Activated naive CD8-positive, alpha-beta T cell treated with anti-CD3 and anti-CD28 coated beads, Interleukin-2, amount 10 ng/mL, durations not matched to agents 7 days and 5 days (primary cell): Measurements from ENCODE around the gene UBXN10. TPM values are rescaled to one million over a fixed set of nuclear protein-coding genes. Genes with fewer than 3 reads are reported as not detected.
"Not testable (repeated sequence)": the region's sequence is repeated elsewhere in the genome, so short reads cannot be mapped to it uniquely, and the experiment has no call there.

Source experiments
- ATAC-seq: fragments of 150-1000 bp; cut with Tn5 transposase; one replicate; pipeline ENCODE4 v1.10.0; 2021; ENCODE audit warnings: low read depth, moderate library complexity
- POLR2A ChIA-PET: fragments of 350-600 bp; sonication (Branson Sonifier 250); formaldehyde crosslinking; loops from one replicate; lab custom pipeline; 2021; ENCODE audit warnings: antibody characterized with exemption; lab: Charles Lee
- DNase-seq: peaks from one replicate; pipeline ENCODE4 v3.0.0; 2021
- H3K27ac Mint-ChIP-seq: one replicate; pipeline ENCODE4 v1.8.0; 2022; ENCODE audit warnings: mild to moderate bottlenecking, mixed read lengths
- H3K27me3 Mint-ChIP-seq: one replicate; pipeline ENCODE4 v1.8.0; 2022; ENCODE audit warnings: mild to moderate bottlenecking, moderate library complexity, mixed read lengths
- H3K36me3 Mint-ChIP-seq: one replicate; pipeline ENCODE4 v1.8.0; 2021; ENCODE audit warnings: mild to moderate bottlenecking, mixed read lengths
- H3K4me1 Mint-ChIP-seq: one replicate; pipeline ENCODE4 v1.8.0; 2021; ENCODE audit warnings: mixed read lengths
- H3K4me3 Mint-ChIP-seq: one replicate; pipeline ENCODE4 v1.8.0; 2022; ENCODE audit warnings: mild to moderate bottlenecking, moderate library complexity, mixed read lengths
- H3K9me3 Mint-ChIP-seq: one replicate; pipeline ENCODE4 v1.8.0; 2021; ENCODE audit warnings: mixed read lengths
- total RNA-seq, 2 experiments: library from RNA; stranded (reverse); gene quantifications; one replicate each; pipeline ENCODE4 v1.2.3, GENCODE V29; 2021

The UBXN10 gene
- total RNA-seq, 2 experiments from 2014 or later: 0.23 to 0.28 TPM

- no peak overlapping the region for H3K4me3 Mint-ChIP-seq
- no peak for DNase-seq
- ATAC-seq: no peak
- H3K27ac Mint-ChIP-seq: no peak overlapping the region
- H3K9me3 Mint-ChIP-seq: no peaks in the 10 kb centered on the region
- POLR2A ChIA-PET: no interaction called here
- H3K4me1 Mint-ChIP-seq: peaks cover 3% of the 10 kb centered on the region
- H3K36me3 Mint-ChIP-seq: no peaks in the 10 kb centered on the region
- peaks cover 43% of the 10 kb centered on the region for H3K27me3 Mint-ChIP-seq
Measured at GRCh38 chr1:20212085-20212684, 26.3 kb downstream of the UBXN10 start.

GRCh38 chr1:20212685-20213331, 26.9 kb downstream of the UBXN10 start:
- POLR2A ChIA-PET: no interaction called here
- Mint-ChIP-seq H3K4me1 (peaks cover 3% of the 10 kb centered on the region), H3K27ac (no peak overlapping the region), H3K36me3 (no peaks in the 10 kb centered on the region), H3K27me3 (peaks cover 45% of the 10 kb centered on the region), H3K9me3 (no peaks in the 10 kb centered on the region), H3K4me3 (peak overlapping the region; percentile 45)
- DNase-seq (peak; percentile 65), ATAC-seq (peak; percentile 57)

GRCh38 chr1:20215716-20216115, 29.8 kb downstream of the UBXN10 start:
- H3K4me1 Mint-ChIP-seq: peaks cover 3% of the 10 kb centered on the region
- POLR2A ChIA-PET: no interaction called here
- peaks cover 43% of the 10 kb centered on the region for H3K27me3 Mint-ChIP-seq

GRCh38 chr1:20216574-20216973, 30.7 kb downstream of the UBXN10 start:
- peaks cover 3% of the 10 kb centered on the region for H3K4me1 Mint-ChIP-seq
- POLR2A ChIA-PET: interaction anchor here (0.6 to 0.7 kb wide), 2 partner anchors 126 to 332 kb away, joined by 3 to 5 read pairs; no protein-coding TSS in a partner anchor
- no peak overlapping the region for H3K4me3 Mint-ChIP-seq
- ATAC-seq (peak; percentile 54), DNase-seq (no peak)
- peaks cover 39% of the 10 kb centered on the region for H3K27me3 Mint-ChIP-seq
- H3K9me3 Mint-ChIP-seq: no peaks in the 10 kb centered on the region
- no peak overlapping the region for H3K27ac Mint-ChIP-seq
- H3K36me3 Mint-ChIP-seq: no peaks in the 10 kb centered on the region

More at GRCh38 chr1:20215716-20216115, 29.8 kb downstream of the UBXN10 start:
- ATAC-seq (no peak), DNase-seq (no peak)
- H3K9me3 Mint-ChIP-seq: no peaks in the 10 kb centered on the region
- H3K27ac Mint-ChIP-seq: no peak overlapping the region
- no peak overlapping the region for H3K4me3 Mint-ChIP-seq
- no peaks in the 10 kb centered on the region for H3K36me3 Mint-ChIP-seq

GRCh38 chr1:20219053-20219452, 33.2 kb downstream of the UBXN10 start:
- H3K4me3 Mint-ChIP-seq, POLR2A ChIA-PET, DNase-seq, H3K4me1 Mint-ChIP-seq, H3K27ac Mint-ChIP-seq, H3K9me3 Mint-ChIP-seq, H3K36me3 Mint-ChIP-seq, ATAC-seq: not testable (repeated sequence)
- peaks cover 44% of the 10 kb centered on the region for H3K27me3 Mint-ChIP-seq

DNA sequence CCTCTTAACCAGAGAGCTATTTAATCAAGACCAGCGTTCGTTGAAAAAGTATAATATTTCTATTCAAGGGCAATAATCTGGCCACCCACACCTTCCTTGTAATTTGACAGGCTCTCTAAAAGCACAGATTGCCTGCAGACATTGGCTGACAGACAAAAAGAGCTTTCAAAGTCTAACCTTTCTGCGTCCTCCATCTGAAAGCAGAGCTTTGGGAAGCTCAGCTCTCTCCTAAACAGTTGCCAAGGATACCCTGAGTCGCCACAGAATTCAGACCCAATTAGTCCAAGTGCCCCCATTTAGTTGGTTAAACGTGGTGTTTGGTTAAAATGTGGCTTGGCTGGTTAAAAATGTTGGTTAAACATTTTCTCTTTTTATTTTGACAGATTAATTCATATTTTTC, 34.1 kb downstream of the UBXN10 start:
- Mint-ChIP-seq H3K36me3 (no peaks in the 10 kb centered on the region), H3K4me1 (no peaks in the 10 kb centered on the region), H3K27me3 (peaks cover 47% of the 10 kb centered on the region), H3K4me3 (no peak overlapping the region), H3K9me3 (no peaks in the 10 kb centered on the region), H3K27ac (no peak overlapping the region)
- POLR2A ChIA-PET: no interaction called here
- DNase-seq (no peak), ATAC-seq (no peak)

GRCh38 chr1:20223106-20223505, 37.2 kb downstream of the UBXN10 start:
- Mint-ChIP-seq H3K27ac (no peak overlapping the region), H3K36me3 (no peaks in the 10 kb centered on the region), H3K4me3 (no peak overlapping the region), H3K27me3 (peaks cover 50% of the 10 kb centered on the region), H3K4me1 (no peaks in the 10 kb centered on the region), H3K9me3 (no peaks in the 10 kb centered on the region)
- ATAC-seq (no peak), DNase-seq (no peak)
- POLR2A ChIA-PET: no interaction called here

GRCh38 chr1:20223551-20224419, 37.9 kb downstream of the UBXN10 start:
- no peak overlapping the region for H3K27ac Mint-ChIP-seq
- ATAC-seq: no peak
- POLR2A ChIA-PET: no interaction called here
- no peak for DNase-seq
- H3K4me3 Mint-ChIP-seq: no peak overlapping the region
- H3K27me3 Mint-ChIP-seq: peaks cover 53% of the 10 kb centered on the region
- H3K9me3 Mint-ChIP-seq: no peaks in the 10 kb centered on the region
- H3K4me1 Mint-ChIP-seq: no peaks in the 10 kb centered on the region
- H3K36me3 Mint-ChIP-seq: no peaks in the 10 kb centered on the region

GRCh38 chr1:20224546-20224945, 38.6 kb downstream of the UBXN10 start:
- no peak for ATAC-seq
- Mint-ChIP-seq H3K36me3 (no peaks in the 10 kb centered on the region), H3K27ac (no peak overlapping the region), H3K27me3 (peaks cover 48% of the 10 kb centered on the region), H3K4me3 (no peak overlapping the region), H3K4me1 (no peaks in the 10 kb centered on the region), H3K9me3 (no peaks in the 10 kb centered on the region)
- POLR2A ChIA-PET: no interaction called here
- DNase-seq: no peak

DNA sequence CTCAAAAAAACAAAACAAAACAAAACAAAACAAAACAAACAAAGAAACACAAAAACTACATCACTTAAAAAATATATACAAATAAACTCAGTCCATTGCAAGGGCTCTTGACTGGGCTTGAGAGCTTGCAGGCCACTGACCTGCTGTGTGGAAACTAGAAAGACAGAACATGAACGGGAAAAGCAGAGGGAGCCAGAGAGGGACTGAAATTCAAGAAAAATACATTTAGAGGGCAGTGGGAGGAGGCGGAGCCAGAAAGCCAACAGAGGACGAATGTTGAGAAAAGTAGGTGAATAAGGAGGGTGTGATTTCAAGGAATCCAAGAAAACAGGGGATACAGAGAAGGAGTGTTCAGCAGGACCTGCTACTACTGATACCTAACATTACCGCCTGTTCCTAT, 41.8 kb downstream of the UBXN10 start:
- no peak overlapping the region for H3K4me3 Mint-ChIP-seq
- no peak for DNase-seq
- no peak overlapping the region for H3K27ac Mint-ChIP-seq
- POLR2A ChIA-PET: no interaction called here
- H3K9me3 Mint-ChIP-seq: no peaks in the 10 kb centered on the region
- no peaks in the 10 kb centered on the region for H3K36me3 Mint-ChIP-seq
- H3K4me1 Mint-ChIP-seq: no peaks in the 10 kb centered on the region
- H3K27me3 Mint-ChIP-seq: peaks cover 54% of the 10 kb centered on the region
- no peak for ATAC-seq

DNA sequence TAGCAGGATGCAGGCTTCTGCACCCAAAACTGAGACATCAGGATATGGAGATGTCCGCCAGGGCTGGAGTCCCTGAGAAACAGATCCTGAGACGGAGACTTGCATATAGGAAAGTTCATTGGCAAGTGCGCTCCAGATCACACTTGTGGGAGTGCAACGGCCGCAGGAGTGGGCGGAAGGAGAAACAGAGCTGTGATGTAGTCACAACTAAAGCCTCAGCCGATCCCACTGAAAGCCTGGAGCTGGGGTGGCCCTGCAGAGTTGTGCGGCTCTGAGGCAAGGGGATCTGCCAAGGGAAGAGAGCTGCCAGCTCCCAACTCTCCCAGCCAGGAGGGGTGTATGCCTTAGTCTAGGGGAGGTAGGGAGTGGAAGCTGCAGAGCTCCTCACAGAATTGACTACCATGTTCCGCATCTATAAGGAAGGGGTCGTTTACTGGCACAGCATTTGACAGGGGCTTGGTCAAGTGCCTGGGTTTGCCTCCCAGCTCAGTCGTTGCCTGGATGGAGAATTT, 42.5 kb downstream of the UBXN10 start:
- POLR2A ChIA-PET: no interaction called here
- ATAC-seq (no peak), DNase-seq (no peak)
- H3K36me3 Mint-ChIP-seq: no peaks in the 10 kb centered on the region
- H3K9me3 Mint-ChIP-seq: no peaks in the 10 kb centered on the region
- peaks cover 51% of the 10 kb centered on the region for H3K27me3 Mint-ChIP-seq
- no peak overlapping the region for H3K4me3 Mint-ChIP-seq
- no peak overlapping the region for H3K27ac Mint-ChIP-seq
- H3K4me1 Mint-ChIP-seq: no peaks in the 10 kb centered on the region

- peaks cover 51% of the 10 kb centered on the region for H3K27me3 Mint-ChIP-seq
- no peaks in the 10 kb centered on the region for H3K4me1 Mint-ChIP-seq
- no peak overlapping the region for H3K4me3 Mint-ChIP-seq
- POLR2A ChIA-PET: no interaction called here
- no peak for ATAC-seq
- no peak overlapping the region for H3K27ac Mint-ChIP-seq
- H3K9me3 Mint-ChIP-seq: no peaks in the 10 kb centered on the region
- no peak for DNase-seq
- H3K36me3 Mint-ChIP-seq: no peaks in the 10 kb centered on the region
Measured at GRCh38 chr1:20229171-20229570, 43.3 kb downstream of the UBXN10 start.

- H3K27ac Mint-ChIP-seq, POLR2A ChIA-PET, DNase-seq, H3K4me3 Mint-ChIP-seq, H3K4me1 Mint-ChIP-seq, H3K36me3 Mint-ChIP-seq, ATAC-seq, H3K9me3 Mint-ChIP-seq: not testable (repeated sequence)
- peaks cover 51% of the 10 kb centered on the region for H3K27me3 Mint-ChIP-seq
Measured at GRCh38 chr1:20232564-20232963, 46.7 kb downstream of the UBXN10 start.
